Measurements from ENCODE around the gene SUV39H1. TPM values are rescaled to one million over a fixed set of nuclear protein-coding genes. Genes with fewer than 3 reads are reported as not detected.

SUV39H1 gene
- total and polyA plus RNA-seq, 4 donors, result 3.2 to 5.8 (median 3.7) TPM

DNA sequence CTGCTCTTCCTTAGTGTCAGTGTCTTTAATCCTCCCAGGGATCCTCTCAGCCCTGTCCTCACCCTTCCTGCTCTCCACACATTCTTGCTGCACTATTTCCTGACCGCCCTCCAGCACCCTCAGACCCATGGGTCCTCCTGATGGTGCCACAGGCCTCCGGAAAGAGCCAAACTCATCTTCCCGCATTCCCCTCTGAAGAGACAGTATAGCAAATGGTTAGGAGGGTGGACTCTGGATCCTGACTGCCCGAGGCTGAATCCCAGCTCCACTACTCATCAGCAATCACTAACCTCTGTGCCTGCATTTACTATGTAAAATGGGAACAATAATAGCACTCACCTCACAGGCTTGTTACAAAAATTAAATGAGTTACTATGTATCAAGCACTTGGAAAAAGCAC, 6.2 kb downstream of the SUV39H1 start:
- TF ChIP-seq SP1 (IDR thresholded peaks at IDR 0.05) (no peak), RXRA (IDR thresholded peaks at IDR 0.05) (no peak), CTCF (IDR thresholded peaks at IDR 0.05; ENCODE audit: low read depth, low read length, missing input control) (no peak), EGR1 (IDR thresholded peaks at IDR 0.05; ENCODE audit: low read depth in 2 of 2) (no peak), FOXA2 (IDR thresholded peaks at IDR 0.05) (no peak), FOXA1 (IDR thresholded peaks at IDR 0.05) (no peak), JUND (IDR thresholded peaks at IDR 0.05) (no peak), HNF4G (IDR thresholded peaks at IDR 0.05) (no peak), GABPA (IDR thresholded peaks at IDR 0.05 in 1 of 2, conservative IDR thresholded peaks at IDR 0.05 in 1 of 2) (no peak), REST (IDR thresholded peaks at IDR 0.05) (no peak), NR2F2 (IDR thresholded peaks at IDR 0.05) (no peak), HNF4A (conservative IDR thresholded peaks at IDR 0.05) (no peak), RAD21 (IDR thresholded peaks at IDR 0.05) (no peak)
- TF ChIP-seq, protein P1, sequence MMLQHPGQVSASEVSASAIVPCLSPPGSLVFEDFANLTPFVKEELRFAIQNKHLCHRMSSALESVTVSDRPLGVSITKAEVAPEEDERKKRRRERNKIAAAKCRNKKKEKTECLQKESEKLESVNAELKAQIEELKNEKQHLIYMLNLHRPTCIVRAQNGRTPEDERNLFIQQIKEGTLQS (IDR thresholded peaks at IDR 0.05), result no peak
- Histone ChIP-seq H3K27me3 (ENCODE audit: control insufficient read depth in 4 of 4, insufficient read depth in 4 of 4, low read length in 3 of 4) (no peaks in the 10 kb centered on the region), H3K36me3 (ENCODE audit: control insufficient read depth in 4 of 4, insufficient read depth in 3 of 4, low read depth in 1 of 4, low read length in 3 of 4) (peaks cover under 1 to 14% (median 3%) of the 10 kb centered on the region in 4 donors), H3K27ac (ENCODE audit: low read depth in 1 of 2, low read length in 2 of 2) (no peak overlapping the region), H3K9ac (ENCODE audit: low read depth in 1 of 2, low read length in 2 of 2) (no peak overlapping the region), H3K4me1 (ENCODE audit: control insufficient read depth in 4 of 4, insufficient read depth in 4 of 4, low read length in 3 of 4) (peaks cover 0 to 10% (median 8%) of the 10 kb centered on the region in 4 donors), H3K4me3 (ENCODE audit: low read depth in 1 of 3, low read length in 3 of 3) (no peak overlapping the region), H3K9me3 (ENCODE audit: control insufficient read depth in 4 of 4, low read length in 3 of 4) (no peaks in the 10 kb centered on the region)
- 76% methylated on average over 4 of the region's 4 CpGs for WGBS
- no peak for DNase-seq (ENCODE audit: low spot score)

DNA sequence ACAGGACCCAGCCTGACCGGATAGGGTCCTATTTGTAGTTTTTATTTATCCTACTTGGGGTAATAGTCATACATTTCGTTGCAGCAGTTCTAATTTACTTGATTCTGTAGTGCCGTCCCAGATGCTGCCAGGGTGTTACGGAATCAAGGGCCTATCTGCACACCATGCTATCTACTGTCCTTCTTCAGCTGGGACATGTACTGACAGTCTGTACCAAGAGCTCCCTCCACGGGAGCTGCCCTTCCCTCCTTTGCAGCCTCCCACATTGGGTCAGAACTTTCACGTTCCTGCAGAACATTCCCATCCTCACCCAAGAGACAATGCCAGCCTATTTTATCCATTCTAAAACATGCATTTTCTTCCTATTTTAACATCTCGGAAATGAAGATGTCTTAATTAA, 6.7 kb downstream of the SUV39H1 start:
- Histone ChIP-seq H3K36me3 (ENCODE audit: control insufficient read depth in 4 of 4, insufficient read depth in 3 of 4, low read depth in 1 of 4, low read length in 3 of 4) (peaks cover 2 to 14% (median 4%) of the 10 kb centered on the region in 4 donors), H3K27me3 (ENCODE audit: control insufficient read depth in 4 of 4, insufficient read depth in 4 of 4, low read length in 3 of 4) (no peaks in the 10 kb centered on the region), H3K4me3 (ENCODE audit: low read depth in 1 of 3, low read length in 3 of 3) (no peak overlapping the region), H3K4me1 (ENCODE audit: control insufficient read depth in 4 of 4, insufficient read depth in 4 of 4, low read length in 3 of 4) (peaks cover 0 to 10% (median 8%) of the 10 kb centered on the region in 4 donors), H3K9ac (ENCODE audit: low read depth in 1 of 2, low read length in 2 of 2) (no peak overlapping the region), H3K27ac (ENCODE audit: low read depth in 1 of 2, low read length in 2 of 2) (no peak overlapping the region), H3K9me3 (ENCODE audit: control insufficient read depth in 4 of 4, low read length in 3 of 4) (no peaks in the 10 kb centered on the region)
- 92% methylated on average over 7 of the region's 7 CpGs for WGBS
- DNase-seq (ENCODE audit: low spot score), result no peak
- no peak for TF ChIP-seq NR2F2 (IDR thresholded peaks at IDR 0.05)
- TF ChIP-seq FOXA2 (IDR thresholded peaks at IDR 0.05), result no peak
- TF ChIP-seq YY1 (IDR thresholded peaks at IDR 0.05), result no peak
- TF ChIP-seq HNF4A (conservative IDR thresholded peaks at IDR 0.05), result no peak
- TF ChIP-seq FOXA1 (IDR thresholded peaks at IDR 0.05), result no peak
- no peak for TF ChIP-seq RXRA (IDR thresholded peaks at IDR 0.05)
- TF ChIP-seq ZBTB33 (IDR thresholded peaks at IDR 0.05), result no peak
- no peak for TF ChIP-seq HNF4G (IDR thresholded peaks at IDR 0.05)
- TF ChIP-seq, protein P1 (IDR thresholded peaks at IDR 0.05), result no peak
- no peak for TF ChIP-seq CTCF (IDR thresholded peaks at IDR 0.05; ENCODE audit: low read depth, low read length, missing input control)
- TF ChIP-seq MAX (IDR thresholded peaks at IDR 0.05), result no peak
- no peak for TF ChIP-seq EGR1 (IDR thresholded peaks at IDR 0.05; ENCODE audit: low read depth in 2 of 2)
- no peak for TF ChIP-seq SP1 (IDR thresholded peaks at IDR 0.05)
- TF ChIP-seq JUND (IDR thresholded peaks at IDR 0.05), result no peak
- TF ChIP-seq GABPA (IDR thresholded peaks at IDR 0.05 in 1 of 2, conservative IDR thresholded peaks at IDR 0.05 in 1 of 2), result no peak
- no peak for TF ChIP-seq TAF1 (conservative IDR thresholded peaks at IDR 0.05)
